HG03064 (cell line): Measurements from ENCODE around the gene FRA10AC1.

Experiments used
- ATAC-seq: cut with Tn5 transposase; IDR thresholded peaks from one replicate; pipeline ENCODE4 v1.9.1; 2021; ENCODE audit warnings: low read depth; ENCODE audit not compliant: unreplicated experiment

Gene FRA10AC1

DNA sequence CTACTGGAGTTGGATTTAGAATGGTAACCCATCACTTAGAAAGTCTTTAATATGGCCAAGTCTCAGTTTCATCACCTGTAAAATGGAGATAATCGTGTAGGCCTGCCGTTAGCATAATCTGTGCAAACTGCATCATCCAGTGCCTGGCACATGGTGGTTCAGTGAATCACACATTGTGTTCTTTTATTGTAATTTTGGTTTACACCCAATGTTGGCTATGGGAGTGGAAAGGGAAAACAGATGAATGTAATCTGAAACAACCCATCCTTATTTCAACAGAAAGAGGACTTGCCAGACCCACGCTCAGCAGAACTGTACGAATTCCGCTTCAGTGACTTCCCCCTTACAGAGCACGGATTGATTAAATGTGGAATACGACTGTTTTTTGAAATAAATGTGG lies 62.6 kb downstream of the FRA10AC1 start:
- ATAC-seq = no peak

- ATAC-seq = no peak
These were observed 71.5 kb downstream of the FRA10AC1 start for GRCh38 chr10:93630625-93631557.

DNA sequence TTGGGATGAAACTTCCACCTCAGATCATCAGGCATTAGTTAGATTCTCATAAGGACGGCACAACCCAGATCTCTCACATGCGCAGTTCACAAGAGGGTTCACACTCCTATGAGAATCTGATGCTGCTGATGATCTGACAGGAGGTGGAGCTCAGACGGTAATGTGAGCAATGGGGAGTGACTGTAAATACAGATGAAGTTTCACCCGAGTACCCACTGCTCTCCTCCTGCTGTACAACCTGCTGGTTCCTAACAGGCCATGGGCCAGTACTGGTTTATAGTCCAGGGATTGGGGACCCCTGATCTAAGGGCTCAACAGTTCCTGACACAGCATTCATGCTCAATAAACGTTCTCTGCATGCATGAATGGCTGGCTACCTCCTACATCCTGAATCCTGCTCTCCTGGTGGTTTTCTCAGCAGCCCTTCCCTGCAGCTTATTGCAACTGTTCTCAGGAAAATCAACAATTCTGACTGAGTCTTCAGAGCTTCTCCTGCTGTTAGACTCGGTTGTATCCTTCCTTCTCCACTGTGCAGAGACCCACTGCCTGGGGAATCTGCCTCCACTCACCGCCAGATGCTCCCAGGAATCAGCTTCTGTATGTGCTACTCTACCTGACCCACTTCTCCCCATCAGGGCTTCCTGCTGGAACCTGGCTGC lies 72.6 kb downstream of the FRA10AC1 start:
- ATAC-seq = no peak

DNA sequence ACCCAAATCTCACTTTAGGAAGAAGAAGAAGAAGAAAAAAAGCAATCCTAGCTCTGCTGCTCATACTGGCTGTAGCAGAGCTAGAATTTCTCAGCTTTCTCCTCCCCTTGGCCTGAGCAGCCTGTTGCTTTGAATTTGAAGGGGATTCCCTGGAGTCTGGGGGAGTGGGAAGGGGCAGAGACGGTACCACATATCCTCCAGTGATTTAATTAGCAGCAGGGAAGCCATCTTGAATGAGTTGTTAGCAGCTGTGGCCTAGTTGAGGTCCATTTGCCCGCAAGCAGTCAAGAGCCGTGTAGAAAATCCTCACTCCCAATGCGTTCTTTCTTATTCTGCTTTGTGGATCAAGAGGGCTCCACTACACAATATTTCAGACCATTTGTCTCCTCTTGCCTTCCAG lies 73.5 kb downstream of the FRA10AC1 start:
- no peak for ATAC-seq

DNA sequence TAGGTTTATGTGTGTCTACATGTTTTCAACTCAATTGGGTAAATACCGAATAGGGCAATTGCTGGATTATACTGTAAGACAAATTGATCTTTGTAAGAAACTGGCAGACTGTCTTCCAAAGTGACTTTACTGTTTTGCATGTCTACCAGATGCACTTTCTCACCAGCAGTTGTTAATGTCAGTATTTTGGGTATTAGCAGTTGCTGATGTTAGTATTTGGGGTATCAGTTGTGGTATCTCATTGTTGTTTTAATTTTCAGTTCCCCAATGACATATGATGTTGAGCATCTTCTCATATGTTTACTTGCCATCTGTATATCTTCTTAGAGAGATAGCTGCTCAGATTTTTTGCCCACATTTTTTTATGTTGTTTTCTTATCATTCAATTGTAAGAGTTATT lies 79.5 kb downstream of the FRA10AC1 start:
- no peak for ATAC-seq

DNA sequence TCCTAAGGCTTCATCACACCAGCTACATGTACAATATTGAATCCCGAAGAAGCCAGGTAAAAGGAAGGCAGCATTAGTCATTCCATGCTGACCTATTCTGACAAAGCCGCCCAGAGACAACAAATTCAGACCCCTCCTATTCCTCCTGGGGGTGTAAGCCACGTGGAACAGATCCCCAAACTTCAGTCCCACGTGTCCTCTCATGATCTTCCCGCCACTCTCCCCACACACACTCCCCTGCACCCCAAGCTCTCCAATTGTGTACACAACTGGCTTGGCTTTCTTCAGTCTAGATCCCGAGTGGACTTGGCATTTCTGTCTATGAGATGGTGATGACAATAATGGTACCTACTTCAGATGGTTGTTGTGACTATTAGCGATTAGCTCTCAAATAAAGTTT lies 81.5 kb downstream of the FRA10AC1 start:
- ATAC-seq = no peak
